WTC11 (cell line): ENCODE results near the gene HES5. TPM values are rescaled to one million over a fixed set of nuclear protein-coding genes. Genes with fewer than 3 reads are reported as not detected.

ENCODE experiments used
- ATAC-seq: fragments of 200-7000 bp; cut with Tn5 transposase; 2 replicates; pipeline ENCODE4 v1.10.0; 2021; ENCODE audit warnings: mild to moderate bottlenecking, moderate library complexity
- CTCF ChIA-PET: fragments of 300-600 bp; sonication (Branson Sonifier 250); formaldehyde crosslinking; loops from one replicate; lab custom pipeline; 2021; ENCODE audit warnings: antibody characterized with exemption; lab: Charles Lee
- POLR2A ChIA-PET: fragments of 350-600 bp; sonication (Branson Sonifier 250); formaldehyde crosslinking; loops from one replicate; lab custom pipeline; 2021; ENCODE audit warnings: antibody characterized with exemption; lab: Charles Lee
- DNase-seq: peaks from one replicate; pipeline ENCODE4 v3.0.0; 2021; ENCODE audit warnings: low spot score
- H3K27ac Mint-ChIP-seq: 2 replicates; pipeline ENCODE4 v1.8.0; 2021; ENCODE audit warnings: mixed read lengths
- H3K27me3 Mint-ChIP-seq: 2 replicates; pipeline ENCODE4 v1.8.0; 2021; ENCODE audit warnings: low read depth, mild to moderate bottlenecking, moderate library complexity, mixed read lengths
- H3K36me3 Mint-ChIP-seq: 2 replicates; pipeline ENCODE4 v1.8.0; 2021; ENCODE audit warnings: mixed read lengths
- H3K4me1 Mint-ChIP-seq: 2 replicates; pipeline ENCODE4 v1.8.0; 2022; ENCODE audit warnings: mixed read lengths
- H3K4me3 Mint-ChIP-seq: 2 replicates; pipeline ENCODE4 v1.8.0; 2021; ENCODE audit warnings: mild to moderate bottlenecking, moderate library complexity, mixed read lengths
- H3K9me3 Mint-ChIP-seq: 2 replicates; pipeline ENCODE4 v1.8.0; 2021; ENCODE audit warnings: mixed read lengths
- CBFB ChIP-seq: sonication (generic); formaldehyde crosslinking; IDR thresholded peaks from 2 replicates; pipeline ENCODE4 v1.8.1; 2022; ENCODE audit warnings: mild to moderate bottlenecking, low read depth, missing genetic modification reagents
- CREB1 ChIP-seq: sonication (generic); formaldehyde crosslinking; IDR thresholded peaks from 2 replicates; pipeline ENCODE4 v1.8.0; 2023; ENCODE audit warnings: mild to moderate bottlenecking, missing genetic modification reagents
- ELF4 ChIP-seq: sonication (generic); formaldehyde crosslinking; IDR thresholded peaks from 2 replicates; pipeline ENCODE4 v1.8.1; 2022; ENCODE audit warnings: low read depth, mild to moderate bottlenecking, moderate library complexity, missing genetic modification reagents
- ESRRA ChIP-seq: sonication (generic); formaldehyde crosslinking; IDR thresholded peaks from 2 replicates; pipeline ENCODE4 v1.8.1; 2022; ENCODE audit warnings: mild to moderate bottlenecking, missing genetic modification reagents, borderline replicate concordance
- ETV6 ChIP-seq: sonication (generic); formaldehyde crosslinking; IDR thresholded peaks from 2 replicates; pipeline ENCODE4 v1.8.1; 2022; ENCODE audit warnings: mild to moderate bottlenecking, missing genetic modification reagents
- FOXJ3 ChIP-seq: sonication (generic); formaldehyde crosslinking; IDR thresholded peaks from 2 replicates; pipeline ENCODE4 v1.9.0; 2021; ENCODE audit warnings: missing genetic modification reagents, mild to moderate bottlenecking, borderline replicate concordance
- FOXP1 ChIP-seq: sonication (generic); formaldehyde crosslinking; IDR thresholded peaks from 2 replicates; pipeline ENCODE4 v1.8.0; 2022; ENCODE audit warnings: missing genetic modification reagents, mild to moderate bottlenecking, moderate library complexity, borderline replicate concordance
- FOXP4 ChIP-seq: sonication (generic); formaldehyde crosslinking; IDR thresholded peaks from 2 replicates; pipeline ENCODE4 v1.8.0; 2022; ENCODE audit warnings: mild to moderate bottlenecking, missing genetic modification reagents
- GABPB1 ChIP-seq: sonication (generic); formaldehyde crosslinking; IDR thresholded peaks from 2 replicates; pipeline ENCODE4 v1.8.1; 2023; ENCODE audit warnings: mild to moderate bottlenecking, missing genetic modification reagents
- IRF1 ChIP-seq: sonication (generic); formaldehyde crosslinking; IDR thresholded peaks from 2 replicates; pipeline ENCODE4 v1.8.0; 2023; ENCODE audit warnings: missing genetic modification reagents
- JUN ChIP-seq: sonication (generic); formaldehyde crosslinking; IDR thresholded peaks from 2 replicates; pipeline ENCODE4 v1.8.0; 2023; ENCODE audit warnings: mild to moderate bottlenecking, missing genetic modification reagents
- KAT7 ChIP-seq: sonication (generic); formaldehyde crosslinking; IDR thresholded peaks from 2 replicates; pipeline ENCODE4 v1.8.1; 2023; ENCODE audit warnings: missing genetic modification reagents, mild to moderate bottlenecking, borderline replicate concordance
- MLX ChIP-seq: sonication (generic); formaldehyde crosslinking; IDR thresholded peaks from 2 replicates; pipeline ENCODE4 v1.8.1; 2023; ENCODE audit warnings: mild to moderate bottlenecking, missing genetic modification reagents, moderate library complexity
- NR3C1 ChIP-seq: sonication (generic); formaldehyde crosslinking; conservative IDR thresholded peaks from 2 replicates; pipeline ENCODE4 v1.8.1; 2023; ENCODE audit warnings: low read depth, mild to moderate bottlenecking, missing genetic modification reagents
- PRRX2 ChIP-seq: fragments of 250-450 bp; sonication (Bioruptor Pico); IDR thresholded peaks from 2 replicates; pipeline ENCODE4 v1.8.0; 2021; ENCODE audit warnings: mild to moderate bottlenecking
- RELA ChIP-seq: sonication (generic); formaldehyde crosslinking; IDR thresholded peaks from 2 replicates; pipeline ENCODE4 v1.8.1; 2022; ENCODE audit warnings: missing genetic modification reagents, mild to moderate bottlenecking, borderline replicate concordance
- SOX15 ChIP-seq: fragments of 250-450 bp; sonication (Bioruptor Pico); IDR thresholded peaks from 2 replicates; pipeline ENCODE4 v1.9.0; 2021; ENCODE audit warnings: mild to moderate bottlenecking
- SP1 ChIP-seq: sonication (generic); formaldehyde crosslinking; conservative IDR thresholded peaks from 2 replicates; pipeline ENCODE4 v1.8.1; 2022; ENCODE audit warnings: missing genetic modification reagents
- TCF7 ChIP-seq: sonication (generic); formaldehyde crosslinking; IDR thresholded peaks from 2 replicates; pipeline ENCODE4 v1.8.0; 2022; ENCODE audit warnings: mild to moderate bottlenecking, low read depth, missing genetic modification reagents, moderate library complexity
- ZBTB43 ChIP-seq: sonication (generic); formaldehyde crosslinking; IDR thresholded peaks from 2 replicates; pipeline ENCODE4 v1.8.1; 2023; ENCODE audit warnings: mild to moderate bottlenecking, missing genetic modification reagents
- ZNF263 ChIP-seq: sonication (generic); formaldehyde crosslinking; IDR thresholded peaks from 2 replicates; pipeline ENCODE4 v1.8.1; 2022; ENCODE audit warnings: low read depth, mild to moderate bottlenecking, moderate library complexity, missing genetic modification reagents
- ZNF671 ChIP-seq: fragments of 250-450 bp; sonication (Bioruptor Pico); IDR thresholded peaks from 2 replicates; pipeline ENCODE4 v1.8.0; 2021; ENCODE audit warnings: mild to moderate bottlenecking
- total RNA-seq: library from RNA; stranded (reverse); gene quantifications from 3 replicates; pipeline ENCODE4 v1.2.3, GENCODE V29; 2021
- TF ChIP-seq, protein P1 (sequence below): sonication (generic); formaldehyde crosslinking; IDR thresholded peaks from 2 replicates; pipeline ENCODE4 v1.8.0; 2022; ENCODE audit warnings: mild to moderate bottlenecking, missing genetic modification reagents
- TF ChIP-seq, protein P2 (sequence below): fragments of 200-600 bp; IDR thresholded peaks from 2 replicates; pipeline ENCODE4 v1.8.0; 2022; ENCODE audit warnings: antibody characterized with exemption
- TF ChIP-seq, protein P3 (sequence below): sonication (generic); formaldehyde crosslinking; IDR thresholded peaks from 2 replicates; pipeline ENCODE4 v1.8.1; 2022; ENCODE audit warnings: mild to moderate bottlenecking, missing genetic modification reagents, moderate library complexity, borderline replicate concordance
- TF ChIP-seq, protein P4 (sequence below): fragments of 250-450 bp; sonication (Bioruptor Pico); IDR thresholded peaks from 2 replicates; pipeline ENCODE4 v1.9.0; 2021; ENCODE audit warnings: mild to moderate bottlenecking

The HES5 gene
- total RNA-seq, 1 experiment from 2014 or later: not detected

GRCh38 chr1:2497891-2498290, 32.2 kb downstream of the HES5 start:
- Mint-ChIP-seq H3K4me1 (no peaks in the 10 kb centered on the region), H3K9me3 (no peaks in the 10 kb centered on the region), H3K27ac (no peak overlapping the region), H3K36me3 (no peaks in the 10 kb centered on the region), H3K27me3 (no peaks in the 10 kb centered on the region), H3K4me3 (no peak overlapping the region)
- ChIA-PET POLR2A (no interaction called here), CTCF (interaction anchor here (0.6 to 1.1 kb wide), 3 partner anchors 81 to 116 kb away, joined by 3 read pairs; no protein-coding TSS in a partner anchor)
- TF ChIP-seq TCF7 (no peak), GABPB1 (CRISPR knock-in tag) (no peak), ESRRA (CRISPR knock-in tag) (no peak), JUN (CRISPR knock-in tag) (no peak), SP1 (no peak), FOXJ3 (CRISPR knock-in tag) (no peak), CBFB (CRISPR knock-in tag) (no peak), RELA (CRISPR knock-in tag) (no peak), ZBTB43 (CRISPR knock-in tag) (no peak), CREB1 (CRISPR knock-in tag) (no peak)
- TF ChIP-seq, protein P1, sequence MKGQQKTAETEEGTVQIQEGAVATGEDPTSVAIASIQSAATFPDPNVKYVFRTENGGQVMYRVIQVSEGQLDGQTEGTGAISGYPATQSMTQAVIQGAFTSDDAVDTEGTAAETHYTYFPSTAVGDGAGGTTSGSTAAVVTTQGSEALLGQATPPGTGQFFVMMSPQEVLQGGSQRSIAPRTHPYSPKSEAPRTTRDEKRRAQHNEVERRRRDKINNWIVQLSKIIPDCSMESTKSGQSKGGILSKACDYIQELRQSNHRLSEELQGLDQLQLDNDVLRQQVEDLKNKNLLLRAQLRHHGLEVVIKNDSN (CRISPR knock-in tag): no peak
- TF ChIP-seq, protein P2, sequence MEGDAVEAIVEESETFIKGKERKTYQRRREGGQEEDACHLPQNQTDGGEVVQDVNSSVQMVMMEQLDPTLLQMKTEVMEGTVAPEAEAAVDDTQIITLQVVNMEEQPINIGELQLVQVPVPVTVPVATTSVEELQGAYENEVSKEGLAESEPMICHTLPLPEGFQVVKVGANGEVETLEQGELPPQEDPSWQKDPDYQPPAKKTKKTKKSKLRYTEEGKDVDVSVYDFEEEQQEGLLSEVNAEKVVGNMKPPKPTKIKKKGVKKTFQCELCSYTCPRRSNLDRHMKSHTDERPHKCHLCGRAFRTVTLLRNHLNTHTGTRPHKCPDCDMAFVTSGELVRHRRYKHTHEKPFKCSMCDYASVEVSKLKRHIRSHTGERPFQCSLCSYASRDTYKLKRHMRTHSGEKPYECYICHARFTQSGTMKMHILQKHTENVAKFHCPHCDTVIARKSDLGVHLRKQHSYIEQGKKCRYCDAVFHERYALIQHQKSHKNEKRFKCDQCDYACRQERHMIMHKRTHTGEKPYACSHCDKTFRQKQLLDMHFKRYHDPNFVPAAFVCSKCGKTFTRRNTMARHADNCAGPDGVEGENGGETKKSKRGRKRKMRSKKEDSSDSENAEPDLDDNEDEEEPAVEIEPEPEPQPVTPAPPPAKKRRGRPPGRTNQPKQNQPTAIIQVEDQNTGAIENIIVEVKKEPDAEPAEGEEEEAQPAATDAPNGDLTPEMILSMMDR: no peak
- TF ChIP-seq, protein P3, sequence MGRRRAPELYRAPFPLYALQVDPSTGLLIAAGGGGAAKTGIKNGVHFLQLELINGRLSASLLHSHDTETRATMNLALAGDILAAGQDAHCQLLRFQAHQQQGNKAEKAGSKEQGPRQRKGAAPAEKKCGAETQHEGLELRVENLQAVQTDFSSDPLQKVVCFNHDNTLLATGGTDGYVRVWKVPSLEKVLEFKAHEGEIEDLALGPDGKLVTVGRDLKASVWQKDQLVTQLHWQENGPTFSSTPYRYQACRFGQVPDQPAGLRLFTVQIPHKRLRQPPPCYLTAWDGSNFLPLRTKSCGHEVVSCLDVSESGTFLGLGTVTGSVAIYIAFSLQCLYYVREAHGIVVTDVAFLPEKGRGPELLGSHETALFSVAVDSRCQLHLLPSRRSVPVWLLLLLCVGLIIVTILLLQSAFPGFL (CRISPR knock-in tag): no peak
- ATAC-seq (no peak), DNase-seq (no peak)

DNA sequence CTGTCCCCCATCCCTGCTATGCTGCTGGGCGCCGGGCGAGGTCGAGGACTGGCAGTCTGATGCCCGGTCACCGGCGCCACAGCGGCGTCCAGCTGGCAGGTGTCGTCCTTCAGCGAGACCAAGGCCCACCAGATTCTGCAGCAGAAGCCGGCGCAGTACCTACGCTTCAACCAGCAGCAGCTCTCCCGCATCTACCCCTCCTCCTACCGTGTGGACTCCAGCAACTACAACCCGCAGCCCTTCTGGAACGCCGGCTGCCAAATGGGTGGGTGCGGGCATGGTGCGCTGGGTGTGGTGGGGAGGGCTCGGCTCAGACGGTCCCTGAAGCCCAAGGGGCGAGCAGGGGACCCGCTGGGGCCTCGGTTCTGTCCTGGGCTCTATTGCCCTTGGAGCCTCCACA, 33.3 kb downstream of the HES5 start:
- no peaks in the 10 kb centered on the region for H3K36me3 Mint-ChIP-seq
- ATAC-seq (no peak), DNase-seq (no peak)
- no peak overlapping the region for H3K27ac Mint-ChIP-seq
- ChIA-PET CTCF (no interaction called here), POLR2A (no interaction called here)
- H3K4me1 Mint-ChIP-seq: no peaks in the 10 kb centered on the region
- no peaks in the 10 kb centered on the region for H3K27me3 Mint-ChIP-seq
- no peak overlapping the region for H3K4me3 Mint-ChIP-seq
- H3K9me3 Mint-ChIP-seq: no peaks in the 10 kb centered on the region
- TF ChIP-seq IRF1 (CRISPR knock-in tag) (no peak), FOXP1 (CRISPR knock-in tag) (no peak), ETV6 (CRISPR knock-in tag) (no peak), ZNF671 (CRISPR knock-in tag) (no peak), SOX15 (no peak), ZNF263 (CRISPR knock-in tag) (no peak), TCF7 (no peak), NR3C1 (CRISPR knock-in tag) (no peak), FOXP4 (CRISPR knock-in tag) (no peak), KAT7 (CRISPR knock-in tag) (no peak), PRRX2 (CRISPR knock-in tag) (no peak), MLX (CRISPR knock-in tag) (no peak), CREB1 (CRISPR knock-in tag) (no peak), ELF4 (CRISPR knock-in tag) (no peak)
- TF ChIP-seq, protein P4, sequence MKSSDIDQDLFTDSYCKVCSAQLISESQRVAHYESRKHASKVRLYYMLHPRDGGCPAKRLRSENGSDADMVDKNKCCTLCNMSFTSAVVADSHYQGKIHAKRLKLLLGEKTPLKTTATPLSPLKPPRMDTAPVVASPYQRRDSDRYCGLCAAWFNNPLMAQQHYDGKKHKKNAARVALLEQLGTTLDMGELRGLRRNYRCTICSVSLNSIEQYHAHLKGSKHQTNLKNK (CRISPR knock-in tag): no peak
- TF ChIP-seq, protein P3 (CRISPR knock-in tag): no peak
